Suprapubic skin (tissue), 4 donors: ENCODE results near the gene CRLF3. TPM values are rescaled to one million over a fixed set of nuclear protein-coding genes. Genes with fewer than 3 reads are reported as not detected.

Experiments used
- DNase-seq, 2 donors: peaks; one replicate each; pipeline ENCODE4 v3.0.0-alpha.2; 2019; ENCODE audit warnings: low spot score in 2 of 2
- H3K27ac ChIP-seq: fragments of 200-600 bp; sonication (generic); one replicate; pipeline ENCODE4 v1.5.1; 2019
- H3K27me3 ChIP-seq: fragments of 200-600 bp; sonication (generic); one replicate; pipeline ENCODE4 v1.5.1; 2019
- H3K36me3 ChIP-seq: fragments of 200-600 bp; sonication (generic); one replicate; pipeline ENCODE4 v1.5.1; 2019
- H3K4me1 ChIP-seq: fragments of 200-600 bp; sonication (generic); one replicate; pipeline ENCODE4 v1.5.1; 2019
- H3K4me3 ChIP-seq: fragments of 200-600 bp; sonication (generic); one replicate; pipeline ENCODE4 v1.5.1; 2019; ENCODE audit warnings: mild to moderate bottlenecking
- H3K9me3 ChIP-seq: fragments of 200-600 bp; sonication (generic); one replicate; pipeline ENCODE4 v1.5.1; 2019
- CTCF ChIP-seq, 2 donors: fragments of 200-600 bp in 1 of 2; fragments of 450-650 bp in 1 of 2; sonication (generic) in 1 of 2; IDR thresholded peaks; one replicate each; pipeline ENCODE4 v1.5.1; 2016 to 2019; ENCODE audit warnings: antibody characterized with exemption in 2 of 2, mild to moderate bottlenecking in 1 of 2, moderate library complexity in 1 of 2
- EP300 ChIP-seq: sonication (generic); formaldehyde crosslinking; IDR thresholded peaks from one replicate; pipeline ENCODE4 v1.6.1; 2017; ENCODE audit warnings: antibody characterized with exemption
- POLR2A ChIP-seq, 2 donors: fragments of 450-650 bp; IDR thresholded peaks; one replicate each; pipeline ENCODE4 v1.6.1; 2017; ENCODE audit warnings: antibody characterized with exemption in 2 of 2, mild to moderate bottlenecking in 2 of 2, moderate library complexity in 2 of 2
- POLR2AphosphoS5 ChIP-seq, 3 donors: sonication (generic); formaldehyde crosslinking; IDR thresholded peaks; one replicate each; pipeline ENCODE4 v1.6.1; 2017; ENCODE audit warnings: antibody characterized with exemption in 3 of 3
- WGBS: methylation state at CpG from one replicate; pipeline ENCODE4 v1.1.5; 2018; 5-methylcytosine and 5-hydroxymethylcytosine counted together
- total RNA-seq, 4 donors: library from RNA; depleted of rRNA; stranded (reverse); fragments of >200 nt; gene quantifications; one replicate each; pipeline ENCODE4 v1.1.0, GENCODE V29; 2016

The CRLF3 gene
- total RNA-seq, 4 donors from 2014 or later, result 16.1 to 24.1 (median 19.2) TPM

GRCh38 chr17:30812218-30813177, 12.0 kb downstream of the CRLF3 start:
- no peak for DNase-seq
- Histone ChIP-seq H3K36me3 (peaks cover 5% of the 10 kb centered on the region), H3K4me1 (peaks cover 8% of the 10 kb centered on the region), H3K27me3 (no peaks in the 10 kb centered on the region), H3K4me3 (no peak overlapping the region), H3K9me3 (no peaks in the 10 kb centered on the region), H3K27ac (peak overlapping the region; percentile 19)
- no peak for TF ChIP-seq POLR2A (IDR thresholded peaks at IDR 0.05)
- no peak for TF ChIP-seq EP300
- TF ChIP-seq CTCF (IDR thresholded peaks at IDR 0.05), result no peak
- TF ChIP-seq POLR2AphosphoS5 (IDR thresholded peaks at IDR 0.05), result no peak
- 57% methylated on average over 5 of the region's 5 CpGs for WGBS

- TF ChIP-seq POLR2A (IDR thresholded peaks at IDR 0.05), result no peak
- no peak for TF ChIP-seq POLR2AphosphoS5 (IDR thresholded peaks at IDR 0.05)
- no peak for TF ChIP-seq CTCF (IDR thresholded peaks at IDR 0.05)
- no peak for TF ChIP-seq EP300
- Histone ChIP-seq H3K9me3 (no peaks in the 10 kb centered on the region), H3K27ac (peak overlapping the region; percentile 48), H3K4me3 (no peak overlapping the region), H3K36me3 (peaks cover 5% of the 10 kb centered on the region), H3K27me3 (no peaks in the 10 kb centered on the region), H3K4me1 (peaks cover 8% of the 10 kb centered on the region)
- DNase-seq, result no peak
- 95% methylated on average over 6 of the region's 6 CpGs for WGBS
Observed at GRCh38 chr17:30809867-30810266, 14.6 kb downstream of the CRLF3 start.

GRCh38 chr17:30808785-30809286, 15.7 kb downstream of the CRLF3 start:
- Histone ChIP-seq H3K4me3 (no peak overlapping the region), H3K27me3 (no peaks in the 10 kb centered on the region), H3K36me3 (peaks cover 12% of the 10 kb centered on the region), H3K9me3 (no peaks in the 10 kb centered on the region), H3K4me1 (peaks cover 8% of the 10 kb centered on the region), H3K27ac (peak overlapping the region; percentile 48)
- WGBS, result 79% methylated on average over 9 of the region's 9 CpGs
- no peak for DNase-seq
- TF ChIP-seq POLR2A (IDR thresholded peaks at IDR 0.05), result no peak
- no peak for TF ChIP-seq CTCF (IDR thresholded peaks at IDR 0.05)
- no peak for TF ChIP-seq POLR2AphosphoS5 (IDR thresholded peaks at IDR 0.05)

- Histone ChIP-seq H3K36me3 (peaks cover 21% of the 10 kb centered on the region), H3K4me3 (no peak overlapping the region), H3K9me3 (no peaks in the 10 kb centered on the region), H3K27ac (no peak overlapping the region), H3K4me1 (peaks cover 8% of the 10 kb centered on the region), H3K27me3 (no peaks in the 10 kb centered on the region)
- DNase-seq, result no peak
- TF ChIP-seq POLR2AphosphoS5 (IDR thresholded peaks at IDR 0.05), result no peak
- no peak for TF ChIP-seq CTCF (IDR thresholded peaks at IDR 0.05)
- no peak for TF ChIP-seq EP300
- TF ChIP-seq POLR2A (IDR thresholded peaks at IDR 0.05), result no peak
- 86% methylated on average over 1 of the region's 1 CpG for WGBS
Observed at GRCh38 chr17:30807896-30808295, 16.6 kb downstream of the CRLF3 start.

- Histone ChIP-seq H3K4me1 (peaks cover 2% of the 10 kb centered on the region), H3K36me3 (peaks cover 40% of the 10 kb centered on the region), H3K27ac (no peak overlapping the region), H3K4me3 (no peak overlapping the region), H3K27me3 (no peaks in the 10 kb centered on the region), H3K9me3 (no peaks in the 10 kb centered on the region)
- DNase-seq, result no peak
- WGBS, result 78% methylated on average over 2 of the region's 2 CpGs
- TF ChIP-seq CTCF (IDR thresholded peaks at IDR 0.05) (no peak), POLR2AphosphoS5 (IDR thresholded peaks at IDR 0.05) (no peak), EP300 (no peak), POLR2A (IDR thresholded peaks at IDR 0.05) (no peak)
Observed at GRCh38 chr17:30805944-30806456, 18.5 kb downstream of the CRLF3 start.
